LoVo (cell line): ENCODE results near the gene DSC3.
"Not testable (repeated sequence)": the region's sequence is repeated elsewhere in the genome, so short reads cannot be mapped to it uniquely, and the experiment has no call there.

ENCODE experiments used
- DNase-seq: peaks from one replicate; pipeline ENCODE4 v3.0.0-alpha.2; 2016; ENCODE audit warnings: low spot score

The DSC3 gene

DNA sequence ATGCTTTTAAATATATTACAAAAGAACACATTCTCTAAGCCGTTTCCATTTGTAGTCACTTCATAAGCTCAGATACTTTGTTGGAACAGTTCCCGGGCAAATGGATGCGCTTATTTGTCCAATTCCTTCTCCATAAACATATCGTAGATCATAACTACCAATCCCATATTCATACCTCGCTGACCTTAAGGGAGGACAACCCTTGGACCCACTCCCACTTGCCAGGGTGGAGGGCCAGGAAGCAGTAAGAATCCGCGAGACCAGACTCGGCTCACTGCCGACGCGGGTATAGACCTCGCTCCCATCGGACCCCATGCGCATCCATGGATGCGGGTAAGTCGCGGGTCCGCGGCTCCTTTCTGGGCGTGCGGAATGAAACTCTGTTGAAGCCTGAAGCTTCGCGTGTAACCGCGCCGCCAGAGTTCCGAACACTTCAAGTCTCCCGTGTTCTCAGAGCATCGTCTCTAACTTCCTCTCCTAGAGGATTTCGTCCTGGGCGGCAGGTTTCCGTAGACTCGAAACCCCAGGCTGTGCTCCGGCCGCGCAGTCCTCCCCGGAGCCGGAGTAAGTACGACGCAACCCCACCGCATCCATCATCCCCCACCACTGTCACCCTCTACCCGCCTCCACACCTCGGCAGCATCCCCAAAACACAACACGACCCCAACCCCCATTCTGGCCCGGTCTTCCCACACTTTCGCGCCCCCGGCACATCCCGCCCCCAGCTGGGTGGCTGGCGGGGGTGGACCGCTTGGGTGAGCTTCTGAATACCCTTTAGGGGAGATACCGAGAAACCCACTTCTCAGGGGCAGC, 1.1 kb downstream of the DSC3 start:
- DNase-seq, result peak; percentile 11

DNA sequence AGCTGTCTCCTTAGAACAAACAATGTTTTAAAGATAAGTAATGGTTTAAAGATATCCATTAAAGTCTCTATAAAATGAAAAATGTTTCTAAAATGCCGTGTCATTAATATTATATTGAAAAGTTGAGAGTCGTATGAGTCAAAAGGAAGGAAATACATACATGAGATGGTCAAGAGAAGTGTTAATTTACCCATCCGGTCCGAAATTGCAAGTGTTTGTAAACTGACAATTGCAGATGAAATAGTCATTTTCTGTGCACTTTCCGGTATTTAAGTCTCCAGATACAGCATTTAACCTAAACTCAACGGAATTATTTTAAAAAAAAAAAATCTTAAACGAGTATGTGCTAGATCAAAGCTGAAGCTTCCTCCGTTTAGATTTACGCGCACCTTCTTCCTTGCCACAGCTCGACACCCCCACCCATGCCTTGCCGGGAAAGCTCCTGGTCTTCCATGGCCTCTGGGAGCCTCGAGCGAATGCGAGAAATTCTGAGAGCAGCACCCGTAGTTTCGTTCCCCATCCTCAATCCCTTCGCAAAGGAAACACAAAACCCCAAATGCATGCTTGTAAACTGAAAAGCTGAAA, 1.8 kb downstream of the DSC3 start:
- peak; percentile 30 for DNase-seq

DNA sequence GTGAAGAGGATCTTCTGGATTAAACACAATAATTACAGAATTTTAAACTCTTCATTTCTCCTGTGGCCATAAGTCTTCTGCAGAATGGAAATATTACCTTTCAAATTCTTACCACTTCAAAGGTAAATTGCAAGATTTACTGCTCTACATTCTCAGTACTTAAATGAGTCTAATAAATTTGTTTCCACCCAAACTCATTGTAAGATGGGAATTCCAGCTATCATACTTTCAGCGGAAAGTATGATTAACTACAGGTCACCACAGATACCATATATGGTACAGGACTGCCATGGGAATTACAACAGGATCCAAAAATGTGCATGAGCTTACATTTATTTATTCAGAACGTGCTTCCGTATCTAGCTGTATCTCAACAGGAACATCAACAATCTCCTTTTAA, 3.1 kb downstream of the DSC3 start:
- DNase-seq, result peak; percentile 43

DNA sequence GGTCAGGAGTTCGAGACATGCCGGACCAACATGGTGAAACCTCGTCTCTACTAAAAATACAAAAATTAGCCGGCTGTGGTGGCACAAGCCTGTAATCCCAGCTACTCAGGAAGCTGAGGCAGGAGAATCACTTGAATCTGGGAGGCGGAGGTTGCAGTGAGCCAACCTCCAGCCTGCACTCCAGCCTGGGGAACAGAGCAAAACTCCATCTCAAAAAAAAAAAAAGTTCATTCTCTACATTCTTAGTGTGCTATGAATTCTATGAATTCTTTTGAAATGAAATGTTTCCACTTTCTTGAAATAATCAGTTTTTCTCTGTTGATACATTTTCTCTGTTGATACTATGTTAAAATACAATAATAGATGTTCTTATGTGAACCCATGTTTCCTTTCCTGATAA, 4.9 kb downstream of the DSC3 start:
- DNase-seq, result not testable (repeated sequence)

DNA sequence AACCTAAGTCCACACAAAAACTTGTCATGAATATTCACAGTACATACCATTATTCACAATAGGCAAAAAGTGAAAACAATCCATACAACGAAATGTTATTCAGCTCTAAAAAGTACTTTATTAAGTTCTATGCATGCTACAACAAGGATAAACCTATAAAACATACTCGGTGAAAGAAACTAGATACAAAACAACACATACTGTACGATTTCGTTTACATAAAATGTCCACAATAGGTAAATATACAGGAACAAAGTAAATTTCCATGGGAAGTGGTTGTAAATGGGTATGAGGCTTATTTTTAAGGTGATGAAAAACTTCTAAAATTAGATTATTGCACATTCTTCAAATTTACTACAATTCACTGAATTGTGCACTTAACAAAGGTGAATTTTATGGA, 8.0 kb downstream of the DSC3 start:
- DNase-seq, result no peak

DNA sequence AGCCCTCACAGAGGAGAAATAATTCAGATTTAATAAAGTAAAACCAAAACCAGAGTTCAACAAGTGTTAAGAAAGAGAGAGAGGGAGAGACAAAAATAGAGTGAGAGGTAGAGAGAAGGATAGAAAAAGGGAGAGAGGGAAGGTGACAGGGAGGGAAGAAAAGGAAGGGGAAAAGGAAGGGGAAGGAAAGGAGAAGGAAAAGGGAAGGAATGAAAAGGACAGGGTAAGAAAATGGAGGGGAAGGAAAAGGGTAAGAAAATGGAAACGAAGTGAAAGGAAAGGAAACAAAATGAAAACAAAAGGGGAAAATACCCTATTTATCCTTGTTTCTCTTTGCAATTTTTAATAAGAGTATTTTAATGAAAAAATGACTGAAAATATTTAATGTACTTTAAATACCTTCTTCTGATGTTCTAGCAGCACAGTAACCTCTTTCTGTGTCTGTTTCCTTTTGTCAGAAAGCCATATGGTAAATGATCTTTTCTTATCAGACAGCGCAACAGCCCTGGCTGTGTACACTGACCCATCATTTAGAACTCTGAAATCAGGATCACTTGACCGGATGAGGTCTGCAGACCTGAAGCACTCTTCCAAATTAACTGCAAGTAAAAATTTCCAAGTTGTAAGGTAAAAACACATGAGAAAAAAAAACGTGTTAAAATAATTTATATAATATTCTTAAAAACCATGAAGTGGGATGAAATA, 11.8 kb downstream of the DSC3 start:
- no peak for DNase-seq

GRCh38 chr18:31015715-31016434, 26.7 kb downstream of the DSC3 start:
- DNase-seq, result no peak

GRCh38 chr18:31011455-31011854, 31.1 kb downstream of the DSC3 start:
- peak; percentile 85 for DNase-seq

DNA sequence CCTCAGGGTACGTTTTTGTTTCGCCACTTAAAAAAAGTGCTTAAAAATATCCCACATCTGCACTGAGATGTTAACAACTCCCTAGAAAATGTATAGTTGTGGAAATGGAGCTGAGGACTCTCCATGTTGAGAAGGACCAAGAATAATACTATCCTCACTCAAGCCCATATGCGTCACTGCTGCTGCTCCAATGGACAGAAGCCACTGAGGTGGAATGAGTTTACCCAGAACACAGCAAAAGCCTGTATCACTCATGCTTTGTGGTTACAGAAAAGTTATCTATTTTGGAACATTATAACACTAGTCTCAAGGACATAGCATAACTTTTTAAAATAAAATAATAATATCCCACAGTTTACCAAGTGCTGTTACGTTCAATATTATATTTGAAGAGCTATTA, 31.9 kb downstream of the DSC3 start:
- no peak for DNase-seq

DNA sequence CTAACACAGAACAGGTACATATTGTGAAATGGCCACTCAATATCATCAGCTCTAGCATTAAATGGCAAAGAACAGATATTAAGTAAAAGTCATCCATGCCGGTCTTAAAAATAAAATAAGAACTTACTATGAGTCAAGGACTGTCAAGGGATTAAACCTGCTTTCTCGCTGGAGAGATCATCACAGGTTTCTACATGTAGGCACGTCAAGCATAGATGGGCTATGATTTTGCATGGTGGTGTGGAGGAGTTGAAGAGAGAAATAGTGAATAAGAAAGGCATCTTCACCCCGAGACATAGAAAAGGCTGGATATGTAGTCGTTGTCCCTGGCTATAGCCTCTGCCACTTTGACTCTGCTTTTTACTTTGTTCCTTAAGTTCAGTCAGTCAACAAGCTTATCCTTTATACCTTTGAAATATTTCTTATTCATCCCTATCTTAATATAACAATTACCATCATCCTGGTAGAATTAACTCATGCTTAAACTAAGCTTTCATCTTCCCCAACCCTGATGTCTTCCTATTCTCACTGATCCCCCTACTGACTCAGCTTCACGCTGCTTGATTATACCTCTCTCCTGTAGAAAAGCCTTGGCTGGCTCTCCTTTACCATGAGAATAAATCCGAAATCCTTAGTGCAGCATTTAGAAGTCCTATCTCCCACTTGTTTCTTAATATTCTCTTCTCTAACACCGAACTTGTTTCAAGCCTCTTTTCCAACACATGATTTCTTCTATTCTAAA, 42.5 kb downstream of the DSC3 start:
- DNase-seq, result no peak

DNA sequence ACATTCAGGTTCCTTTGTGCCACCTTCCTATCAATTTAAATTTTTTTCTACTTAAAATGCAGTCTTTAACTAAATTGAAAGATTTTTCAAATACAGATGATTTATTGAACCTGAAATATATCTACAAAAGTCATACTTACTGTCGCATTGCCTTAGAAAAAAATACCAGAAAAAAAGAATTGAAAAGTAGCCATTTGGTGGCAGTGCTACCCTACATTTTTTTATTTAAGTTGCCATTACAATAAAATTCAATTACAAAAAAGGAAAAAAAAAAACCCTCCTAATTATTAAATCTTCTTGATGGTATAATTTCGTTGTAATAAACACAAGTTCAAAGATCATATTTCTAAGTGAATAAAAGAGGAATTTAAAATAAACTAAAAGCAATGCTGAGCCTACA, 43.4 kb downstream of the DSC3 start:
- peak; percentile 5 for DNase-seq

- DNase-seq, result no peak
Observed at GRCh38 chr18:30997223-30997622, 45.3 kb downstream of the DSC3 start.

DNA sequence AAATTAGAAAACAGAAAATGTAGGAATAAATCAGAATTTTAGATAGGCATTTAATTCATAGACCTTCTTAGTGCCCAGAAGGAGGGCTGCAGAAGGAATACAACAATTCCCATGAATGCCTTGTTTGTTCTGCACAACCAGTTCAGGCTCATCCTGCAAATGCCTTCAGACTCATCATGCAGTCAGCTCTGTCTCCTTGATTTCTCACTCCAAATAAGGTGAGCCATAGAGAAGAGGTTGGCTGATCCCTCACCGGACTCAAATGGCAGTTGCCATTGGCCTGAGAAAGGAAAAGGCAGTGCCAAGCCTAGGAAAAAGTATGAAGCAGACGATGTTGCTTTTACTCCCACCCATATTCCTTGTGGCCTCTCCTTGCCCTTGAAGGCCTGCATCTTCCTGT, 50.3 kb downstream of the DSC3 start:
- DNase-seq, result no peak

DNA sequence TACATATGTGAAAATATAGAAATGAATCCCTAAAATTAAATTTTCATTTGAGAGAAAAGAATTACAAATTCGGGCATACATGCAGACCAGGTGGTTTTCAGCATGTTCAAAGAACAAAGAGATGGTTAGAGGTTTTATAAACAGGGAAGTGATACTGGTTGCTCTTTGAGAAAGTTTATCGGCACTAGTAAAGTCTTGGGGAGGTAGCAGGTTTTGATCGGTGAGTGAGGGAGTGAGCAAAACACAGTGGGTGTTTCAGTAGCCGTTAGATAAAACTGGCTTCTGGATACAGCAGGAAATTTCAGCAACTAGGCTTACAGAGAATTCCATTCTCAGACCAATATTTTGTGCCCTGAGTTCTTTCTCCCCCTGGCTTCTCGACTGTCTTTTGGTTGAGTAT, 51.1 kb downstream of the DSC3 start:
- DNase-seq, result no peak

DNA sequence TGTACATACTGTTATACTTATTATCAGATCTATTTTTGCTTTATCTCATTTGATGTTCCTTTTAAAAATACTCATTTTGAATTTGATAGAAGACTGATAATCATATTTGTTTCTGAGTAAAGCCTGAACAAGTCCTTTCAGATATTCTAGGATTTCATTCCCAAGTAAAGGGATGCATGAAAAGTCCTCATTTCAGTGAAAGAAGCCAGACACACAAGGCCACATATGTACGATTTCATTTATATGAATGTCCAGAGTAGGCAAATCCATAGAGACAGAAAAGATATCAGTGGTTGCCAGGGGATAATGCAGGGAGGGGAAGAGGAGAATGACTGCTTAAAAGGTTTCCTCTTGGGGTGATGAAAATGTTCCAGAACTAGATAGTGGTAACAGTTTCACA, 53.4 kb downstream of the DSC3 start:
- no peak for DNase-seq

GRCh38 chr18:30988440-30988839, 54.1 kb downstream of the DSC3 start:
- no peak for DNase-seq

- peak; percentile 94 for DNase-seq
Observed at GRCh38 chr18:30987467-30988241, 54.9 kb downstream of the DSC3 start.

GRCh38 chr18:30985753-30986152, 56.8 kb downstream of the DSC3 start:
- DNase-seq, result no peak

- DNase-seq, result peak; percentile 34
Observed at GRCh38 chr18:30982285-30982992, 60.1 kb downstream of the DSC3 start.

GRCh38 chr18:30978091-30978490, 64.5 kb downstream of the DSC3 start:
- DNase-seq, result not testable (repeated sequence)
